ENCODE results near the gene APBB3. TPM values are rescaled to one million over a fixed set of nuclear protein-coding genes. Genes with fewer than 3 reads are reported as not detected.

Gene APBB3
- total and polyA plus RNA-seq, 9 of the 15 experiments (the other 6 are each of a cell fraction or from before 2014, with no cell fraction given) = 0.17 to 24.3 (median 9.5) TPM

- TF ChIP-seq ZFP91 (CRISPR knock-in tag; IDR thresholded peaks at IDR 0.05) = no peak; the same call in 1 of the 2 replicates
- no peak for TF ChIP-seq ZNF217 (CRISPR knock-in tag; IDR thresholded peaks at IDR 0.05)
- no peak for TF ChIP-seq THAP7 (CRISPR knock-in tag; IDR thresholded peaks at IDR 0.05)
- no peak for TF ChIP-seq LEF1 (IDR thresholded peaks at IDR 0.05)
- no peak for TF ChIP-seq ZBTB8A (IDR thresholded peaks at IDR 0.05; ENCODE audit: partially characterized antibody)
- no peak for TF ChIP-seq SPI1 (IDR thresholded peaks at IDR 0.05; ENCODE audit: borderline replicate concordance, low read depth, low read length)
- TF ChIP-seq HMG20B (CRISPR knock-in tag; IDR thresholded peaks at IDR 0.05) = no peak
- TF ChIP-seq STAG1 (CRISPR knock-in tag; IDR thresholded peaks at IDR 0.05; ENCODE audit: borderline replicate concordance) = no peak
- TF ChIP-seq CEBPG (CRISPR knock-in tag; IDR thresholded peaks at IDR 0.05) = peak; percentile 70; the same call in 1 of the 2 replicates
- peak; percentile 13 to 59; a peak in 2 of 4 replicates for TF ChIP-seq CEBPG (tag; conservative IDR thresholded peaks at IDR 0.05 in 1 of 2, IDR thresholded peaks at IDR 0.05 in 1 of 2)
- no peak for TF ChIP-seq GATAD2B (IDR thresholded peaks at IDR 0.05; ENCODE audit: borderline replicate concordance)
- TF ChIP-seq EGR1 (conservative IDR thresholded peaks at IDR 0.05) = no peak
- 0 out of 2 replicates have a peak, but pooled peaks have one; percentile 61 for TF ChIP-seq AFF4 (CRISPR knock-in tag; IDR thresholded peaks at IDR 0.05)
- TF ChIP-seq ATF6 (CRISPR knock-in tag; IDR thresholded peaks at IDR 0.05) = no peak
- TF ChIP-seq POLR2G (IDR thresholded peaks at IDR 0.05; ENCODE audit: low read depth, low read length) = peak; percentile 93
- no peak for TF ChIP-seq ZNF408 (CRISPR knock-in tag; IDR thresholded peaks at IDR 0.05; ENCODE audit: low read depth)
- no peak for TF ChIP-seq PURB (CRISPR knock-in tag; IDR thresholded peaks at IDR 0.05; ENCODE audit: low read depth)
- TF ChIP-seq HCFC1 (IDR thresholded peaks at IDR 0.05; ENCODE audit: low read depth, low read length) = no peak
- TF ChIP-seq HNRNPK (IDR thresholded peaks at IDR 0.05; ENCODE audit: low read depth, low read length, poor library complexity, severe bottlenecking) = no peak
- no peak for TF ChIP-seq RFX5 (IDR thresholded peaks at IDR 0.05; ENCODE audit: low read depth, low read length)
These were observed 16.7 kb downstream of the APBB3 start, which contains the start of gene EIF4EBP3 (continued) for GRCh38 chr5:140547508-140548299.

Measured in K562 (cell line).